ENCODE data around the gene GRIFIN.
"Not testable (repeated sequence)": the region's sequence is repeated elsewhere in the genome, so short reads cannot be mapped to it uniquely, and the experiment has no call there.

Gene GRIFIN

DNA sequence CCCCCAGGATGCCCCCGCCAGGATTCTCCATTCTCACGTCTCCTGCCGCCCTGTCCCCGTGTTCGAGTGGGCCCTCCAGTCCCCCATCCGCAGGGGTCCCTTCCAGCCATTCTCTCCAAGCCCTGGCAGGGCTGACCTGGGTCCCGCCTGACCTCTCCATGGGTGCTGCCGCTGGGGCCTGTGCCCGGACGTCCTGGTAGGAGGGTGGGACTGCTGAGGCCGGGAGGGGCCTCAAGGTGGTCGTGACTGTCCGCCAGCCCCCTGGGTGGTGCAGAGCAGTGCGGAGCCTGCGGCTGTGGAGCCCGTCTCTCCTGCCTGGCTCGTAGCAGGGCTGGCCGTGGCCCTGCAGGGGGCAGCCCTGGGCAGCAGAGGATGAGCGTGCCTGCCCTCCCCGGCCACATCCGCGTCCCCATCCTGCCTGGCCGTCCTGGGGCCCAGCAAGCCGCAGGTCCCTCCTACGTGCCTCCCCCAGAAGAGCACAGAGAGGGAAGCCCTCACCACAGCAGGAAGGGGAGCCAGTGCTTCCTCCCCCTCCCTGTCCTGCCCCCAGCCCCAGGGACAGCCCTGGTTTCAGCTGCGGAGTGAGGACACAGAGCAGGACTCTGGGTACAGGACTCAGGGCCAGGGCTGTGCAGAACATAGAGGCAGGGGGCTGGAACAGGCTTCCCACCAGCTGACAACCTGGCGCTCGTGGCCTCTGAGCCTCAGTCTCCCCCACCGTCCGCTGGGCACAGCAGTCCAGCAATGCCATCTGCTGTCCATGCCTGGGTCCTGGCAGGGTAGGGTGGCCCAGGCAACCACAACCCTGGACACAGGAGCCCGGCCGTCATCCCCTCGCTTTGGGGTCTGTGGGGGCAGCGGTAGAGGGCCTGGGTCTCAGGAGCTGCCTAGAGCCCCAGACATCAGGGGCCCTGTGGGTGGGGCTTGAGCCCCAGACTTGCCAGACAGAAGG lies 1.5 kb upstream of the GRIFIN start:
- no peak for DNase-seq

DNA sequence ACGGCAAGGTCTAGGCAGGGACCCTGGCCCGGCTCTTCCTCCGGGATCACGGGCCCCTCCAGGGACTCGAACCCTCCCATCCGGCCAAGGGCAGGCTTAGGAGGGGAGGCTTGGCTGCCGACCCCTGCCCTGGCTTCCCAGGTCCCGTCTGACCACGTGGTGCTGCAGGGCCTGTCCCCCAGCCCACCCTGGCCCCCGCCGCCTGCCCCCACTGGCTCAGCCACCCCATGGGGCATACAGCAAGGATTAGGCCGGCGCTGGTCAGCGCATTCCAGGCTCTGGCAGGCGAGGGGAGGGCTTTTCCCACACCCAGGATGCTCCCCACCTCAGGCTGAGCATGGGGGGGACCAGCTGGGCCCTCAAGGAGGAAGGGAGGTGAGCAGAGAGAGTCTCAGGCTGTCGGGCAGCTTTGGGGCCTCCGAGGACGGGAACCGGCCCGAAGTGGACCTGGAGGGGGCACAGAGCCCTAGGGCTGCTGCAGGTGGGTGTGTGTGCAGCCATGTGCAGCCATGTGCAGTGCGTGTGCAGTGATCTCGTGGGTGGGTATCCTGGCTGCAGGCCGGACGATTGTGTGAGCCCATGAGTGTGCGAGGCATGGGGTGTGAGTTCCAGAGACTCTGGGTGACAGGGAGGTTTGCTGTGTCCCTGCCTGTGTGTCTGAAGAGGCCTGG lies 713 bp upstream of the GRIFIN start:
- no peak for DNase-seq

DNA sequence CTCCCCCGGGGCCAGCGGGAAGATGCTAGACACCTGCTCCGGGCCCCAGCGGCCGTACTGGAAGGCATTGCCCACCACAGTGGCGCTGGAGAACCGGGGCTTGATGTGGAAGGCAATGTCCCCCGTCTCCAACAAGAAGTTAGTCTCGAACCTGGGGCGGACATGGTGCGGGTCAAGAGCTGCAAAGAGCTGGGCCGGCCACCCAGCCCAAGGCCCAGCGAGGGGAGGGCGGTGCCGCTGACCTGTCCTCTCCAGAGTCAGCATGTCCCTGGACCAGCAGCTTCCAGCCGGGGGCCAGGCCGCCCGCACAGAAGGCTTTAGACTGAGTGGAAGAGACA lies 551 bp downstream of the GRIFIN start:
- DNase-seq: no peak

DNA sequence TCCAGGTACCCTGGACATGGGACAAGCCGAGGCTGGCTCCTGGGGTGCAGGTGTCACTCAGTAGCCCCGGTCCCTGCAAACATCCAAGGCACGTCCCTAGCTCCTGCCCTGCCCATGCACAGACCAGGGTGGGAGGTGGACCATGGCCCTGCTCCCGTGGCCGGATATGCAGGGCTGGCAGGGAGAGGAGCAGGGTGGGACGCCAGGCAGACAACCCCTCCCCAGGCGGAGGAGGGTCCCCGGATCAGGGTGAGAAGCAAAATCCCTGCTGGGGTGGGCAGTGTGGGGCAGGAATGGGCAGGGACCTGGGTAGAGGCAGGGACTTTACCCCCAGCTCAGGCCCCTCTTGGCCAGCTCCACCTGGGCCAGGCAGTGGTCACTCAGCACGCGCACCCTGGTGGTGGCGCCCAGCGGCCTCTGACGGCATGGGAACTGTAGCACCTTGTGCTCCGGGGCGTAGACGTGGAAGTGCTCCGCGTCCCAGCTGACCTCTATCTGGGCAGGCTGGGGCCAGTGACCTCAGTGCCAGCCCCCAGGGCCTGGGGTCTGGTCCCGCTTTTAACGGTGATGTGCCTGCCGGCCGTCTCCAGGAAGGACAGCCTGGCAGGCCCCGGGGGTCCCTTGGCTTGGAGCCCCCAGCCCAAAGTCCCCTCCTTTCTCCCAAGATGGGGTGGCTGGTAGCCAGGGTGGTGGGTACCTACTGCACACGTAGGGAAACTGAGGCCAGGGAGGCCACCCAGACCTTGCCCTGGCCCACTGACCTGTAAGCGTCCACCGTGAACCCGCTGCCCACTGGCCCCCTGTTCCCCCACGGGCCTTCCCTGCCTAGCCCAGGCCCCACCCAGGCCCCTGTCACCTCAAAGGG lies 1.2 kb downstream of the GRIFIN start:
- no peak for DNase-seq

DNA sequence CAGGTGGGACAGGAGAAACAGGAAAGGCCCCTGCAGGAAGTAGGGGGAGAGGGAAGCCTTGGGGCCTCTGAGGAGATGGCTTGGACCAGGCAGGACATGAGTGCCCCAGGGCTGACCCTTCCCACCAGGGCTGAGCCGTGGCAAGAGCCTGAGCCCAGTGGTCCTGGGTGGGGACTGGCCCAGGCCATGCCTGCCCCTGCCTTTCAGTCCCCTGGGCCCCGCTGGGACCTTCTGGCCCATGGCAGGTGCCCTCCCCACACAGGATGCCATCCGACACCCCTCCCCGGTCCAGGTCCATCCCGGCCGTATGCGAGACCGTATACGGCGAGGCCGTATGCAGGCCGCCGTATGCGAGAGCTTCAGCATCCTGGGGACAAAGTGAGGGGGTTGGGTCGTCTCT lies 2.0 kb downstream of the GRIFIN start:
- DNase-seq: no peak

DNA sequence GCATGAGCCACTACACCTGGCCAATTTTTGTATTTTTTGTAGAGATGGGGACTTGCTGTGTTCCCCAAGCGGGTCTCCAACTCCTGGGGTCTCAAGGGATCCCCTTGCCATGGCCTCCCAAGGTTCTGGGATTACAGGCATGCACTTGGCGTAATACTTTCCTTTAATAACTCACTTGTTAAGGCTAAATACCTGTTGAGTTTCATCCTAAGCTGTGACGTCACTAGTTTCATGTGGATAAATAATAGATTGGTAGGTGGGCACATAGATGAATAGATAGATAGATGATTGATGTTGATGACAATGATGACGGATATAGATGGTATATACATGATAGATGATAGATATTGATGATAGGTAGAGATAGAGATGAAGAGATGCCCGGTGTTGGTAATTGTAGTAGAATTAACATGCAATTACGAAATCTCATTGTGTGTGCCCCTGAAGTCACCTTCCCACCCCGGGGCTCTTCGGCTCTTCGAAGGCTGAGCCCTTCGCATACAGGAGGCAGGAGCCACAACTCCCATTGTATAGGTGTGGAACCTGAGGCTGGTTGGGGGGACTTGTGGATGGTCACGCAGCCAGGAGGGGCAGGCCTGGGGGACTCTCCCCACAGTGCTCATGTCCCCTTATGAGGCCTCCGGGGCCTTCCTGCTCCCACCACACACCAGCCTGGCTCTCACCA lies 2.6 kb downstream of the GRIFIN start:
- no peak for DNase-seq

DNA sequence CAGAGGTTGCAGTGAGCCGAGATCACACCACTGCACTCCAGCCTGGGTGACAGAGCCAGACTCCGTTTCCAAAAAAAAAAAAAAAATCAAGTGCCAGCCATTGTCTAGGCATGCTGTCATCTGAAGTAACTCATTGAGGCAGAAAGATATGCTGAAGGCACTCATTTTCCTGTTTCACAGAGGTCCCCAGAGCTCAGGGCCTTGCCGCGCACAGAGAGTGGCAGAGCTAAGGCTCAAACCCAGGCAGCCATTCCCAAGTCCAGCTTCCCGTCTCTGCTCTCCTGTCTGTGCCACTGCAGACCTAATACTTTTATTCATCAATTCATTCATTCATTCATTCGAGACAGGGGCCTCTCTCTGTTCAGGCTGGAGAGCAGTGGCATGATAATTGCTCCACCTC lies 3.5 kb downstream of the GRIFIN start:
- DNase-seq: no peak

DNA sequence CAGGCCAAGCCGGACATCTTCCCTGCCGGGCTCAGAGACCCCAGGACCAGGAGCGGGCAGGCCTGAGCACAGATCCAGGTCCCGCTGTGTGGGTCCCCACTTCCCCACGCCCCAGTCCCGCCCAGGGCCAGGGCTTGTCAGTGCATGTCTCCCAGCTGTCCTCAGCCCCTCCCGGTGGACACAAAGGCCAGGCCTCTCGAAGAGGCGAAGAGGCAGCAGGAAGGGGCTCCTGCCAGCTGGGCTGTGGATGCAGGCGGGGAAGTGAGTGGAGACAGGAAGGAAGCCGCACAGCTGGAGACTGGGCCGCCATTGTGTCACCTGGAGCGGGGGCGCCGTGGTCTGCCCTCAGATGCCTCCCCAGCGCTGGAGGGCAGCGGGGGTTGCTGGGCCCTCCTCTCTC lies 4.8 kb downstream of the GRIFIN start:
- no peak for DNase-seq

DNA sequence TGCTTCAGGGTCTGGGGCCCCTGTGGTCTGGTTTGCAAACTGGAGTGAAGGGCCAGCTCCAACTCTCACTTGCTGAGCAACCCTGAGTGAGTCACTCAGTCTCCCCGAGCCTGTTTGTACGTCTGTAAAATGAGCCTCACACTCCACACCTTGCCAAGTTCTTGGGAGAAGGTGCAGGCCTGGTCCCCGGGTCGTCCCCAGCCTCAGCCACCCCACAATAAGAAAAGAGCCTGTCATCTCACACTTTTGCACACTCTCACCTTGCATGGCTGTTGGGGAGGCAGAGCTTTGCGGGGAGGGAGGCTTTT lies 5.2 kb downstream of the GRIFIN start:
- DNase-seq: no peak

DNA sequence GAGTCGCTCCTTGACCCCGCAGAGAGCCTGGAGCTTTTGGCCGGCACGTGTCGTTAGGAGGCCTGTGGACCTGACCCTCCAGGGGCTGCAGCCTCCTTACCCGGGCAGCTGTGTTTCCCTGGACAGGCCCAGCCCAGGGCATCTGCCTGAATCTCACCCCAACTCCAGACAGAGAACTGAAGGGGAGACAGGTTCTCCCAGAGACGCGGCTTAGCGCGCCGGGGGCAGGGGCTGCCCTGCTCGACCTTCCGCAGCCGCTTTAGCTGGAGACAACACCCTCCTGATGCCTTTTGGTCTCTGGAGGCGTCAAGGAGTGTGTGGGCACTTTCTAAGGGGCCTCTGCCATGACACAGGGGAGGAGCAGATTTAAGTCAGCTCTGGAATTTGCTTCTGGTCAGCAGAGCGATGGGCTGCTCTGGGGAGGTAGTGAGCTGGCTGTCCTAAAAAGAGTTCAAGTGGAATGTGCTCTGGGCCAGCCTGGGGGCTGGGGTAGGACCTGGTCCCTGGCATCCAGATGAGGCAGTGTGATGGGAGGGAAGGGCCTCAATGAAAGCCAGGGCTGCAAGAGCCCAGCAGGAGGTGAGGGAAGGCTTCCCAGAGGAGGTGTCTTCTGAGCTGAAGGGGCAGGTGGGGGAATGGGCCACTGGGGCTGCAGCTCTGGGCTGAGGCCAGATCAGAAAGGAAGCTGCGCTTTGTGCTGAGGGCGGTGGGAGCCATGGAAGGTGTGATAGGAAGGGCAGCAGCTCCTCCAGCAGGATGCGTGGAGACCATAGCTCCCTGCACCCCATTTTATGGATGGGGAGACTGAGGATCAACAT lies 5.8 kb downstream of the GRIFIN start:
- no peak for DNase-seq

DNA sequence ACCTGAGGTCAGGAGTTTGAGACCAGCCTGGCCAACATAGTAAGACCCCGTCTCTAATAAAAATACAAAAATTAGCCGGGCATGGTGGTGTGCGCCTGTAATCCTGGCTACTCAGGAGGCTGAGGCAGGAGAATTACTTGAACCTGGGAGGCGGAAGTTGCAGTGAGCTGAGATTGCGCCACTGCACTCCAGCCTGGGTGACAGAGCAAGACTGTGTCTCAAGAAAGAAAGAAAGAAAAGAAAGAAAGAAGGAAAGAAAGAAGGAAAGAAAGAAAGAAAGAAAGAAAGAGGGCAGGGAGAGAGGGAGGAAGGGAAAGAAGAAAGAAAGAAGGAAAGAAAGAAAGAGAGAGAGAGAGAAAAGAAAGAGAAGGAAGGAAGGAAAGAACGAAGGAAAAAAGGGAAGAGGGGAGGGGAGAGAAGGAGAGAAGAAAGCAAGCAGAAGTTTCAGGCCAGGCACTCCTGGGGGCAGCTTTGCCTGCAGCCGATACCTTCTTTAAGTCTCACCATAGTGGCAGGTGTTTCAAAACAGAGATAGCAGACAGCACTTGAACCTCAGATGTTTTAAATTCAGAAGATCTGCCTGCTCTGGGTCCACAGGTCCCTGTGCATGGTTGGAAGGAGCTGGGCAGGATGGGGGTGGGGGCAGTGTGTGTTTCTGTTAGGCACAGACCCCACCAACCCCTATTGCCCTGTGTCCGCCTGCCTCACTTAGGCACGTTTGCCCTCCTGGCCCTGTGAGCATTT lies 6.6 kb downstream of the GRIFIN start:
- not testable (repeated sequence) for DNase-seq

DNA sequence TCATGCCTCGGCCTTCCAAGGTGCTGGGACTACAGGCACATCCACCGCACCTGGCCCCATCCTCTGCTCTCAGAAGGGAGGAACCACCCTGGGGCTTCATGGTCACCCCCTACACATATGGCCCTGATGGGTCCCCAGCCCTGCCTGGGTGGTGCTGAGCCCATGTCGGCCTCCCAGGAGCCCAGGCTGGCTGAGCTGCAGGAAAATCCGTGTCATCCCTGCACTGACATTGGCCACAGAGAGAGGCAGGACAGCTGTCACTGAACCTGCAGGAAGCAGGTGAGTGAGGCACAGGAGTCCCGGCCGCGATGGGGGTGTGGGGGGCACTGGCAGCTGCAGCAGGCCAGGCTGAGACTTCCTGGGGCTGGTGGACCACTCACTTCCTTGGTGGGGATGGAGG lies 8.0 kb downstream of the GRIFIN start:
- no peak for DNase-seq

DNA sequence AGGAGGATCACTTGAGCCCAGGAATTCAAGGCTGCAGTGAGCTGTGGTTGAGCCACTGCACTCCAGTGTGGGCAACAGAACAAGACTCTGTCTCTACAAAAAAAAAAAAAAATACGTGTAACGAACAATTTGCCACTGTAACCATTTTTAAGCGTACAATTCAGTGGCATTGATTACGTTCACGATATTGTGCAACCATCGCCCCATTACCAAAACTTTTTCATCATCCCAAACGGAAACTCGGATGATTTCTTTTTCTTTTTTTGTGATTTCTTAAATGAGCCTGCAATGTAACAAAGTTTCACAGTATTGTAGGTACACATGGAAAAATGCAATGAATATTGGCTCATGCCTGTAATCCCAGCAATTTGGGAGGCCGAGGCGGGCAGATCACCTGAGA lies 9.5 kb downstream of the GRIFIN start:
- DNase-seq: no peak

DNA sequence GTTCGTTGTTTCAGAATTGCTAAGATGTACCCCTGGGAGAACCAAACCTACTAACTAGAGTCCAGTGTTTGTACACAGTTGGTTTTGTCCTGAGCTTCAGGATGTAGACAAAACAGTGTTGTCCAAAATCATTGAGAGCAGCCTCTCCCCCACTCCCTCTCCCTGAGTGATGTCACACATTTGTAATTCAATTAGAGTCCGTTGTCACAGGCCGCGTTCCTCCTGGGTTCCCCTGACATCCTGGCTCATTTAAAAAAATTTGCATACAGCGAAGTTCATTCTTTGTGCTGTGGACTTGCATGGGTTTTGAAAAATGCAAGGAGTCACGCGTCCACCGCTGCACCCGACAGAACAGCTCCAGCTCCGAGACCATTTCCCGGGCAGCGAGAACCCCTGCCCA lies 10.3 kb downstream of the GRIFIN start:
- no peak for DNase-seq

DNA sequence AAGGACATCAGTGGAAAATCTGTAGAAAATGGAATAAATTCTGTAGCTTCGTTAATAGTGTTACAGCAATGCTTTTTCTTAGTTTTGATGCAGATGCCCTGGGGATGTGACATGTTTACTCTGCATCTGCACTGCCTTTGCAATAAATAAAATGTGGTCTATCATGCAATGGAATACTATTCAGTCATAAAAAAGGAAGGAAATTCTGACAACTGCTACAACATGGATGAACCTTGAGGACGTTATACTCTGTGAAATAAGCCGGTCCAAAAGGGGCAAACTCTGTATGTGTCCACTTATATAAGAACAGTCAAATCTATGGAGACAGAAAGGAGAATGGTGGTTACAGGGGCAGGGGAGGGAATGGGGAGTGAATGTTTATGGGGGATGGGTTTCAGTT lies 13.5 kb downstream of the GRIFIN start:
- no peak for DNase-seq

DNA sequence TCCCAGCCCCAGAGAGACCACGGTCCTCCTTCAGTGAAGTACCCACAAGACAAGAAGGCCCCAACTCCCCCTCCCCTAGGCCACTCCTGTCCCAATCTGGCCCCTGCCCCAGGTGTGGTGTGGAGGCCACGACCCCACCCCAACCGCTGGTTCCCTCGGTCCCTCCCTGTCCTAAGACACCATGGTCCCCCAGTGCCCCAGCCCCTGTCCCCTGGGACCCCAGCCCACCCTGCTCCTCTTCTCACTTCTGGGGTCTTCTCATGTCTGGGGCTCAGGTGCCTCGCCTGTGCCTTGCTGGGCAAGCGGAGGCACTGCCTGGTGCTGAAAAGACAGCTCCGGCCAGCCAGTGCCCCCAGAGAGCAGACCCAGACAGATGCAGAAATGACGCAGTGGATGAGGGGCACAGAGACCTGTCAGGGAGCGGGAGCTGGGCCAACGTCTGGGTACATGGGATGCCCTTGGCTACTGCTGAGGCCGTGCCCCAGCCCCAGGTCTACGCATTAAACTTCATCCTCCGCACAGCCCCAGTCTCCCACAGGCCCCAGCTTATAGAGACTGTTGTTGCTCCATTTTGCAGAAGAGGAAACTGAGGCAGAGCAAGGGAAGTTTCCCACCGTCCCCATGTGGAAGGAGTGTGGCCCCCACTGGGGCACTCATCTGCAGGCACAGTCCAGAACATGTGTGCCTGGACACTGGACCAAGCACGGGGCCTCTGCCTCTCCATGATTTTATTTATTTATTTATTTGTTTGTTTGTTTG lies 14.8 kb downstream of the GRIFIN start:
- DNase-seq: no peak

DNA sequence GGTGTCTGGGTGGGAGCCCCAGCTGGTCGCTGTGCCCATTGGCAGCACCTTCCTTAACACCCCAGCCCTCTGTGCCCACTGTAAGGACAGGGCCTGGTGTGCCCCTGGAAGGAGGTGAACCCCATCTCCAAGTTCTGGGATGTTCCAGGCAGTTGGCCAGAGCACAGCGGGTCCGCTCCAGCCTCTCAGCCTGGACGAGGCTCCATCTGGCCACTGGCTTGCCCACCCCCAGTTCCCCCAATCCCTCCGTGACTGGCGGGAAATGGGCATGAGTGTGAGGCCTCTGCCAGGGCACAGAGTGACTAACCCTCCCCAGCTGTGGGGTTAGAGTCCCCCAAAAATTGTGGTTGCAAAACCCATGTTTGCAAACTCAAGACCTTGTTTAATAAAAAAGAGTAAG lies 15.6 kb downstream of the GRIFIN start:
- no peak for DNase-seq

DNA sequence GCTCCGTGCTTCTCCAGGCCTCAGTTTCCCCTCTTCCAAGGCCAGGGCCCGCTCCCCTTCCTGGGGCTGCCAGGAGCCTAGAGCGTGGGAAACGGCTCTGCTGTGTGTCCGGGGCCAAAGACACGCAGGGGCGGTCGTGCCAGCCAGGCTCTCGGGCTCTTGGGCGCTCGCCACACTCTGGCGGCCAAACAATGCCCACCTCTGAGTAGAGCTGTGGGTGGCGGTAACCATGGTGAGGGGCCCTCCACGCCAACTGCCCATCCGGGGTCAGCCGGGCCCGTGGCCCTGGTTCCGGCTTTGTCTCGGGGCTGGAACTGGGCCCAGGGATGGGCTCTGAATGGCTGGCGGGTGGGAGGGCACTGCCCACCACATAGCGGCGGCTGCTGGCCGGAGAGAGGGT lies 16.0 kb downstream of the GRIFIN start:
- no peak for DNase-seq

DNA sequence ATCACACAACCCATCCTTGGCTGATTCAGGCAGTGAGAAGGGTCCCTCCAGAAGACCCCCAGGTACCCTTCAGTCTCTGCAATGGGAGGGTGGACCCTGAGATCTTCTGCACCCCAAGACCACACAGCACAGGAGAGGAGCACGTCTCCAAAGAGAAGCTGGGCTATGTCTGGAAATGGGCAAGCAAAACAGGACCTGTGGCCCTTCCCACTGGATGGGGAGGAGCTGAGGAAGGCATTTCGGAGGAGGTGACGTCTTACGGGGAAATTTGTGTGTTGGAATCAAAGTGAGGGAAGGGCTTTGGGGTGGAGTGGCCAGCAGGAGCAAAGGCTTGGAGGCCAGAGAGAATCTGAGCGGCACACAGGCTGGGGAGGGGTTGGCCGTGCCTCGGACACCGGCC lies 16.5 kb downstream of the GRIFIN start:
- no peak for DNase-seq

DNA sequence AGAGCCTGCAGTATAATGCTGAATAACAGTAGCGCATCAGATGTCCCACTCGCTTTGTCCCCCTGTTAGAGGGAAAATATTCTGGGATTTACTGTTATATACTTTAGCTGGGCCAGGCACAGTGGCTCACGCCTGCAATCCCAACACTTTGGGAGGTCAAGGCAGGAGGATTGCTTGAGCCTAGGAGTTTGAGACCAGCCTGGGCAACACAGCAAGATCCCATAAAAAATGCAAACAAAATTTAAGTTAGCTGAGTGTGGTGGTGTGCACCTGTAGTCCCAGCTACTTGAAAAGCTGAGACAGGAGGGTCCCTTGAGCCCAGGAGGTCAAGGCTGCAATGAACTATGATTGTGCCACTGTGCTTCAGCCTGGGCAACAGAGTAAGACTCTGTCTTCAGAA lies 22.3 kb downstream of the GRIFIN start:
- DNase-seq: not testable (repeated sequence)

Data from NCI-H2107 (cell line).